Prostate gland (tissue), 2 donors: ENCODE results near the gene SYDE2. TPM values are rescaled to one million over a fixed set of nuclear protein-coding genes. Genes with fewer than 3 reads are reported as not detected.

Experiments
- DNase-seq: peaks from one replicate; pipeline ENCODE4 v3.0.0-alpha.2; 2019; ENCODE audit warnings: low spot score
- H3K27ac ChIP-seq, 2 donors: fragments of 200-600 bp; sonication (generic); 2 replicates each; pipeline ENCODE4 v1.5.1; 2017 to 2019
- H3K27me3 ChIP-seq: fragments of 200-600 bp; sonication (generic); replicated peaks from 2 replicates; pipeline ENCODE4 v1.5.1; 2019; ENCODE audit not compliant: insufficient read depth
- H3K36me3 ChIP-seq, 2 donors: fragments of 200-600 bp; sonication (generic); 1 replicate in 1 of 2; 2 replicates in 1 of 2; pipeline versions ENCODE4 v1.5.1 to v1.8.1; 2017 to 2019
- H3K4me1 ChIP-seq: fragments of 200-600 bp; sonication (generic); replicated peaks from 2 replicates; pipeline ENCODE4 v1.5.1; 2019
- H3K4me3 ChIP-seq, 2 donors: fragments of 200-600 bp; sonication (generic); 2 replicates each; pipeline ENCODE4 v1.5.1; 2017 to 2019
- H3K9me3 ChIP-seq: fragments of 200-600 bp; sonication (generic); 2 replicates; pipeline ENCODE4 v1.5.1; 2017
- CTCF ChIP-seq, 4 experiments: fragments of 200-600 bp in 2 of 4; fragments of 450-650 bp in 2 of 4; sonication (generic) in 2 of 4; IDR thresholded peaks; 1 replicate in 3 of 4; 2 replicates in 1 of 4; pipeline ENCODE4 v1.5.1; 2016 to 2019; ENCODE audit warnings: antibody characterized with exemption in 4 of 4, mild to moderate bottlenecking in 2 of 4, moderate library complexity in 2 of 4
- POLR2A ChIP-seq: fragments of 450-650 bp; IDR thresholded peaks from one replicate; pipeline ENCODE4 v1.6.1; 2016; ENCODE audit warnings: antibody characterized with exemption, mild to moderate bottlenecking
- POLR2AphosphoS5 ChIP-seq: sonication (generic); formaldehyde crosslinking; IDR thresholded peaks from one replicate; pipeline ENCODE4 v1.6.1; 2017; ENCODE audit warnings: antibody characterized with exemption
- WGBS: methylation state at CpG from one replicate; pipeline ENCODE4 v1.1.5; 2018; 5-methylcytosine and 5-hydroxymethylcytosine counted together
- intact Hi-C: fragments of 100-400 bp; cut with DNase I; formaldehyde crosslinking; loops from one replicate; pipeline ENCODE4 v1.14.2; 2022
- total RNA-seq, 2 donors: library from RNA; depleted of rRNA; stranded (reverse); fragments of >200 nt; gene quantifications; one replicate each; pipeline ENCODE4 v1.1.0, GENCODE V29; 2016

The SYDE2 gene
- total RNA-seq, 2 donors from 2014 or later, result 6.6 to 8.4 TPM

DNA sequence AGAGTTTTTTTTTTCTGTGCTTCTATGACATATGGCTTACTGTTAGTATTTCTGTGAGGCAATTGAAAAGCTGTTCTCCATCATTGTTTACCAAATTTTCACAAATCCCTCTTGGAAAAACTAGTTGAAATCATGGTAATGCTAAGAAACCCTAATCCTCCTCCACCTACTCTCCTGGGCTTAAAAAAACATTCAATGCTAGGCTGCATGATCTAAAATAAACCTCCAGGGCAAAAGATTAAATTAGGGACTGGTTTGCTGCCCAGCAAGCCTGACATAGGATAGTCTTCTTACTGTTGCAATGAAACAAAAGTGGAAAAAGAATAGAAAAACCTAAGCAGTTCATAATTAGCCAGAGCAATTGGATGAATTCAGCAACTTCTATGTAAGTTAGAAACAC, 42.6 kb upstream of the SYDE2 start:
- no peak for DNase-seq
- Histone ChIP-seq H3K9me3 (no peaks in the 10 kb centered on the region), H3K27ac (no peak overlapping the region), H3K36me3 (no peaks in the 10 kb centered on the region), H3K4me1 (peaks cover 8% of the 10 kb centered on the region), H3K27me3 (no peaks in the 10 kb centered on the region), H3K4me3 (no peak overlapping the region)
- intact Hi-C loops, result no loop called here
- no peak for TF ChIP-seq POLR2A
- TF ChIP-seq CTCF (IDR thresholded peaks at IDR 0.05), result no peak
- TF ChIP-seq POLR2AphosphoS5, result no peak

DNA sequence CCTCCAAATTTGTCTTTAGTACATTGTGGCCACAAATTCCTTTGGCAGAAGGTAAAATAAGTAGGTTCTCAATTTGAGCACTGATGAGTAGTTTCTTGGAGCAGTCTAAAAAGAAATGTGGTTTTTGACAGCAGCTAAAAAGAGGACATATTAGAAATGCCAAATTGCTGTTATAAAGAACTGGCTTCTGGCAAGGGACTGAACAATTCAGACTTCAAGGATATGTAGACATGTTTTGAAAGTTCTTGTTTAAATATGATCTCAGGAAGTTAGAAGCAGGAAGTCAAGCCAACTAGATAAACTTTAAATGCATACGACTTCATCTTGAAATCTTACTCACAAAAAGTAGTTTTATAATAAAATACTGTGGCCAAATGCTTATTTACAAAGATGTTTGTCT, 39.8 kb upstream of the SYDE2 start:
- intact Hi-C loops, result no loop called here
- Histone ChIP-seq H3K27ac (no peak overlapping the region), H3K9me3 (no peaks in the 10 kb centered on the region), H3K4me1 (peaks cover 8% of the 10 kb centered on the region), H3K4me3 (no peak overlapping the region), H3K36me3 (no peaks in the 10 kb centered on the region), H3K27me3 (no peaks in the 10 kb centered on the region)
- TF ChIP-seq POLR2AphosphoS5 (no peak), CTCF (IDR thresholded peaks at IDR 0.05) (no peak), POLR2A (no peak)
- WGBS, result 4% methylated on average over 1 of the region's 1 CpG
- no peak for DNase-seq

- Histone ChIP-seq H3K27me3 (no peaks in the 10 kb centered on the region), H3K36me3 (no peaks in the 10 kb centered on the region), H3K4me1 (peaks cover 8% of the 10 kb centered on the region), H3K4me3 (no peak overlapping the region), H3K9me3 (no peaks in the 10 kb centered on the region), H3K27ac (no peak overlapping the region)
- DNase-seq, result no peak
- no peak for TF ChIP-seq POLR2AphosphoS5
- TF ChIP-seq POLR2A, result no peak
- TF ChIP-seq CTCF (IDR thresholded peaks at IDR 0.05), result no peak
- intact Hi-C loops, result no loop called here
- 10% methylated on average over 1 of the region's 1 CpG for WGBS
Measured at GRCh38 chr1:85240174-85240601, 39.4 kb upstream of the SYDE2 start.

GRCh38 chr1:85237613-85238012, 36.8 kb upstream of the SYDE2 start:
- H3K9me3 ChIP-seq, result no peaks in the 10 kb centered on the region
- intact Hi-C loops, result no loop called here
- no peaks in the 10 kb centered on the region for H3K36me3 ChIP-seq
- H3K4me1 ChIP-seq, result peaks cover 8% of the 10 kb centered on the region
- H3K27ac ChIP-seq, result no peak overlapping the region
- no peak overlapping the region for H3K4me3 ChIP-seq
- TF ChIP-seq POLR2A, result no peak
- no peak for TF ChIP-seq POLR2AphosphoS5
- TF ChIP-seq CTCF (IDR thresholded peaks at IDR 0.05), result no peak
- no peak for DNase-seq
- no peaks in the 10 kb centered on the region for H3K27me3 ChIP-seq
- WGBS, result 81% methylated on average over 1 of the region's 1 CpG

GRCh38 chr1:85230305-85230977, 29.6 kb upstream of the SYDE2 start:
- Histone ChIP-seq H3K27ac (no peak overlapping the region), H3K4me3 (no peak overlapping the region), H3K4me1 (no peaks in the 10 kb centered on the region), H3K9me3 (no peaks in the 10 kb centered on the region), H3K27me3 (no peaks in the 10 kb centered on the region), H3K36me3 (no peaks in the 10 kb centered on the region)
- no peak for DNase-seq
- intact Hi-C loops, result no loop called here
- TF ChIP-seq POLR2A (no peak), POLR2AphosphoS5 (no peak), CTCF (IDR thresholded peaks at IDR 0.05) (no peak)
- 84% methylated on average over 8 of the region's 8 CpGs for WGBS
